ENCODE data around the gene METRNL. TPM values are rescaled to one million over a fixed set of nuclear protein-coding genes. Genes with fewer than 3 reads are reported as not detected.

The METRNL gene
- total RNA-seq, 1 experiment from 2014 or later, result 58.7 TPM

DNA sequence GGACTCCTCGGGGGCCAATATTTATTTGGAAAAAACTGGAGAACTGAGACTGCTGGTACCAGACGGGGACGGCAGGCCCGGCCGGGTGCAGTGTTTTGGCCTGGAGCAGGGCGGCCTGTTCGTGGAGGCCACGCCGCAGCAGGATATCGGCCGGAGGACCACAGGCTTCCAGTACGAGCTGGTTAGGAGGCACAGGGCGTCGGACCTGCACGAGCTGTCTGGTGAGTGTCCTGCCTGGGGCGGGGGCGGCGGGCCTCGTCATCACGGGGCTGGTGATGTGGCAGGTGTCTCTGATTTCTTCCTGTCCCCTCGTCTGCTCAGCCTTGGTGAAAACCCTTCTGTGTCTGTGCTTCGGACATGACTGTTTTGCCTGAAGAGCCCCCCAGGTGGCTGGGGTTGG lies 5.7 kb downstream of the METRNL start:
- ChIA-PET POLR2A (no interaction called here), CTCF (no interaction called here), RAD21 (ENCODE audit: low non-redundant PET in 1 of 2, low total read pairs in 2 of 2, uncharacterized antibody in 2 of 2, unreplicated experiment in 2 of 2) (no interaction called here)
- H3K27me3 ChIP-seq (ENCODE audit: insufficient read depth, low read length), result no peaks in the 10 kb centered on the region
- H3K4me3 ChIP-seq (replicated peaks in 1 of 2; ENCODE audit: low read depth in 1 of 2, low read length in 2 of 2), result no peak overlapping the region
- no peak overlapping the region for H3K4me2 ChIP-seq (ENCODE audit: low read length)
- TF ChIP-seq EZH2 (IDR thresholded peaks at IDR 0.05) (no peak), JUND (IDR thresholded peaks at IDR 0.05) (no peak), TCF7L2 (IDR thresholded peaks at IDR 0.05; ENCODE audit: borderline replicate concordance, extremely low read depth, insufficient read depth, insufficient read length) (no peak), EGR1 (IDR thresholded peaks at IDR 0.05; ENCODE audit: low read depth) (no peak), SRF (IDR thresholded peaks at IDR 0.05; ENCODE audit: low read depth) (no peak), CEBPB (IDR thresholded peaks at IDR 0.05; ENCODE audit: low read depth) (no peak), ZFX (IDR thresholded peaks at IDR 0.05) (no peak), EZH2phosphoT487 (IDR thresholded peaks at IDR 0.05; ENCODE audit: borderline replicate concordance) (no peak), SIN3A (IDR thresholded peaks at IDR 0.05; ENCODE audit: low read depth) (no peak), RAD21 (IDR thresholded peaks at IDR 0.05; ENCODE audit: low read depth) (no peak), SP1 (IDR thresholded peaks at IDR 0.05; ENCODE audit: low read depth) (no peak), ELF1 (IDR thresholded peaks at IDR 0.05; ENCODE audit: borderline replicate concordance, low read depth) (no peak), POLR2AphosphoS5 (IDR thresholded peaks at IDR 0.05; ENCODE audit: low read depth, low read length) (no peak)
- TF ChIP-seq, protein P1, sequence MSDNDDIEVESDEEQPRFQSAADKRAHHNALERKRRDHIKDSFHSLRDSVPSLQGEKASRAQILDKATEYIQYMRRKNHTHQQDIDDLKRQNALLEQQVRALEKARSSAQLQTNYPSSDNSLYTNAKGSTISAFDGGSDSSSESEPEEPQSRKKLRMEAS (IDR thresholded peaks at IDR 0.05), result no peak
- TF ChIP-seq, protein P2, sequence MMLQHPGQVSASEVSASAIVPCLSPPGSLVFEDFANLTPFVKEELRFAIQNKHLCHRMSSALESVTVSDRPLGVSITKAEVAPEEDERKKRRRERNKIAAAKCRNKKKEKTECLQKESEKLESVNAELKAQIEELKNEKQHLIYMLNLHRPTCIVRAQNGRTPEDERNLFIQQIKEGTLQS (IDR thresholded peaks at IDR 0.05), result no peak
- TF ChIP-seq, protein P3, sequence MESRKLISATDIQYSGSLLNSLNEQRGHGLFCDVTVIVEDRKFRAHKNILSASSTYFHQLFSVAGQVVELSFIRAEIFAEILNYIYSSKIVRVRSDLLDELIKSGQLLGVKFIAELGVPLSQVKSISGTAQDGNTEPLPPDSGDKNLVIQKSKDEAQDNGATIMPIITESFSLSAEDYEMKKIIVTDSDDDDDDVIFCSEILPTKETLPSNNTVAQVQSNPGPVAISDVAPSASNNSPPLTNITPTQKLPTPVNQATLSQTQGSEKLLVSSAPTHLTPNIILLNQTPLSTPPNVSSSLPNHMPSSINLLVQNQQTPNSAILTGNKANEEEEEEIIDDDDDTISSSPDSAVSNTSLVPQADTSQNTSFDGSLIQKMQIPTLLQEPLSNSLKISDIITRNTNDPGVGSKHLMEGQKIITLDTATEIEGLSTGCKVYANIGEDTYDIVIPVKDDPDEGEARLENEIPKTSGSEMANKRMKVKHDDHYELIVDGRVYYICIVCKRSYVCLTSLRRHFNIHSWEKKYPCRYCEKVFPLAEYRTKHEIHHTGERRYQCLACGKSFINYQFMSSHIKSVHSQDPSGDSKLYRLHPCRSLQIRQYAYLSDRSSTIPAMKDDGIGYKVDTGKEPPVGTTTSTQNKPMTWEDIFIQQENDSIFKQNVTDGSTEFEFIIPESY (IDR thresholded peaks at IDR 0.05; ENCODE audit: extremely low read depth, insufficient replicate concordance, low read length), result no peak
- intact Hi-C loops (cut with micrococcal nuclease), result no loop called here
- no peak overlapping the region for H2AFZ ChIP-seq (ENCODE audit: low read depth, low read length, poor library complexity, severe bottlenecking)
- H3K9me3 ChIP-seq (ENCODE audit: control insufficient read depth in 1 of 2, insufficient read depth in 1 of 2, low read depth in 1 of 2, low read length in 2 of 2), result no peaks in the 10 kb centered on the region
- no peaks in the 10 kb centered on the region for H3K9me2 ChIP-seq (ENCODE audit: insufficient read depth)
- H3K9ac ChIP-seq (ENCODE audit: low read length), result no peak overlapping the region
- no TSS peak for BruUV-seq (replicated peaks)
- H3K79me2 ChIP-seq (ENCODE audit: insufficient read depth, low read length), result peaks cover 89% of the 10 kb centered on the region
- H4K20me1 ChIP-seq (ENCODE audit: insufficient read depth), result peaks cover 11% of the 10 kb centered on the region; the same call in 1 of the 2 replicates
- no peak overlapping the region for H3K27ac ChIP-seq (ENCODE audit: low read depth, low read length)
- peaks cover 29 to 37% of the 10 kb centered on the region in 2 experiments for H3K4me1 ChIP-seq (ENCODE audit: control insufficient read depth in 1 of 2, insufficient read depth in 2 of 2, low read length in 2 of 2)
- peaks cover 9 to 16% of the 10 kb centered on the region in 2 experiments; a peak in 3 of 4 replicates for H3K36me3 ChIP-seq (ENCODE audit: control insufficient read depth in 1 of 2, insufficient read depth in 2 of 2, low read length in 2 of 2)
- ATAC-seq (no peak), DNase-seq (ENCODE audit: low read depth, low spot score) (no peak)
